GM18870 (cell line): ENCODE measurements around the gene HHEX.

ENCODE experiments used
- ATAC-seq: cut with Tn5 transposase; IDR thresholded peaks from one replicate; pipeline ENCODE4 v1.9.1; 2021; ENCODE audit warnings: moderate library complexity; ENCODE audit not compliant: unreplicated experiment

HHEX gene

DNA sequence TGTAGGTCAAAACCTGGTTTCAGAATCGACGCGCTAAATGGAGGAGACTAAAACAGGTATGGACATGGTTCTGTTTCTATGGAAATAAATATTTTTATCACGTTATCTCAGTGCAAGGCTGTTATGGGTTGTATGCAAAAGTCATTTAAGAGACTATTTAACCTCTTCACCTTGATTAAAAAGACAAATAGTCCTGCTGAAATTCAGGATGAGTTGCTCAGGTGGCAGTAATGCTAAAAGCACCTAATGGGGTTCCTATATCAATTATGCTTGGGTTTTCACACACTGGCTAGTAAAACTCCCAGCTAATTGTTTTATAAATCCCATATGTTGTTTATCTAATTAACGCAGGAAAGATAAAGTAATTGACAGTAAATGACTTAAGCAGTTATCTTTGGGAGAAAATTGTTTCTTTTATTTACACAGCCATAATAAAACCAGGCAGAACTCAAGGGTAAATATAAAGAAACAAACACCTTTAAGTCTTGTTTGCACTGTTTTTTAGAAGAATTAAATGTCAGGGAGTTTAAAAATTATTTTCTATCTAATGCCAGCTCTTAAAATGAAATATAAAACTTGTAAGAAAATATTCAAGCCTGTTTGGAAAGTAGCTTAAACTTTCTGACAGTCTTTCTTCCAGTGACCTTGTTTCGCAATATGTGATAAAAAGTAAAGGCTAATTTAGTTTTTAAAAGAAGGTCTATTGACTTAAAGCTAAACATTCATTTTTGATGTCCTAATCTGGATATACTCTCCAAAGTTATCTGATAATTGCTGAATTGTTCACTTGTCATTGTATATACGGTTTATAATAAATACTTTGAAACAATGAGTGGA, 3.2 kb downstream of the HHEX start:
- no peak for ATAC-seq

DNA sequence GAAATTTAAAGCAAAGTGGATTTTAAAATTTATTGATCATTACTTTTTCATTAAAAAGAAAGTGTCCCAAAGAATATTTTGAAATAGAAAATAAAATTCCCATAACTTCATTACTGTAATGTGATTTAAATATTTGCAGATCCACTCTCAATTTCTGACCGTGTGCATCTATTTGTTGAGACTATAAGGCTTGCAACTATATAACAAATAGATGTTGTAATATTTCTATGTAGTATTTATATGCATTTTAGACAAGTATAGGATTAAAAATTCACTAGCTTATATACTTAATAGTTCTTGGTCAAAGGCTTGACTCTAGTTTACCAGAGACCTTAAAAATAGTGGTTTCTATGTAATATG, 3.8 kb downstream of the HHEX start:
- ATAC-seq = no peak

DNA sequence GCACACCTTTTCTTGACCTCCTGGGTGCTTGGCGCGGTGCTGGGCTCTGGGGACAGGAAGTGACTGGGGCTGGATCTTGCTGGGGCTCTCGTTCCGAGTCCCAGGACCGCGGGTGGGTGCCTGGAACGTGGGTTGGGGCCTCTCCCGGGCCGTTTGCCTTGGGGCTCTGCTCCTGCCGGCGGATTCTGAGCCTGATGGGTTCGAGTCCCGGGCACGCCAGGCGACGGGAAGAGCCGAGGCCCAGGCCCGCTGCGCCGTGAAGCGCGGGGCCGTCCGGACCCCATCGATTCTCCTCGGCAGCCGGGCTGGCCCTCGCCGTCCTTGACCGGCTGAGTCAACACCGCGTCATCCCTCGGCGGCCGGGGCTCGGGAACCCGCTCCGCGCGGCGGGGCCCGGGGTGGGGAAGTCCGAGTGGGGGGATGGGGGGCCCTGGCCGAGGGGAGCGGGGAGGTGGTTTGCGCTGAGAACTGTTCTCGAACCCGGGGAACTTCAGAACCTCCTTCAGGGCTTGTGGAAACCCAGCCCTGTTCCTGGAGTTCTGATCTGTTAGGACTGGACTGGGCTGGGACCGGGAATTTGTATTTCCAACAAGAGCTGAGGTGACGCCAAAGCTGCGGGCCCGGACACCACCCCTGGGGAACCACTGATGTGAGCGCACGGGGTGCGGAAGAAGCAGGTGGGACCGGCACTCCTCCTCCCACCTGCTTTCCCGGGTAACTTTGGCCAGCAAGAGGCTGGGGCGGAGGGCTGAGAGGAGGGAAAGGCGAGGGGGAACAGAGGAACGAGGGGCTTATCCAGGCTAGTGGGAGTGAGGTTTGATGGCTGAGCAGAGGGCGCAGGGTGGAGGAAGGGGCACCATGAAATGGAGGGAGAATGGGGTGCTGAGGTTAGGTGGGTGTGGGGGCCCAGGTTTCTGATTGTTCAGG, 6.2 kb downstream of the HHEX start:
- no peak for ATAC-seq

DNA sequence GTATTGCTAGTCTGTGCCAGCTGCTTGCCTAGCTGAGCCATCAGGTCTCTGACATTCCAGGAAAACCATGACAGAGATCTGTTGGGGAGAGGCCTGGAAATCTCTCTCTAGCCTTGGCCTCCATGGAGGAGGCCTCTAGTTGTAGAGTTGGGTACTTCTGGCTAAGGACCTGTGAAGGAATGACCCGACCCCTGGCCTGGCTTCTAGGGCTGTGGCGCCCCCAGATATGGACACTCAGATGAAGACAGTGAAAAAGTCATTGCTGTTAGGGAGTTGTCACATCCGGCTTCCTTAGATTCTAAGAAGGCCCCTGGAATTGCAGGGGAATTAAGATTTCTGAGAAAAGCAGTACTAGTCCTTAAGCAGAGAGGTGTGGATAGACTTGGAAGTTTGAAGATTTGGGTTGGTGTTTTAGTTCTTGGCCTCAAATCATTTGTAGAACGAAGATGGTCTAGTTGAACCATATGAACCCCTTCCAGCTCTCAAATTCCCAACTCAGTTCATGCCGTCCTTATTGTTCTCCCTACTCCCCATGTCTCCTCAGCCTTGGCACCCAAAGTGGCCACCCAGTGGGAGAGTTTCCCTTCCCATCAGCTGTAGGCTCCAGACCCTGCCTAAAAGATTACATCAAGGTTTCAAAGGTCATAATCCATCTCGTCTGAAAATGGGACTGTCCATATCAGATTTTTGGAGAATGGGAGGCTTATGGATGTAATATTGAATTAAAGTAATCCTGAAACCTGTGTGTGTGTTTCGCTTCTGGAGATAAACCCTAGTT, 7.0 kb downstream of the HHEX start:
- no peak for ATAC-seq

DNA sequence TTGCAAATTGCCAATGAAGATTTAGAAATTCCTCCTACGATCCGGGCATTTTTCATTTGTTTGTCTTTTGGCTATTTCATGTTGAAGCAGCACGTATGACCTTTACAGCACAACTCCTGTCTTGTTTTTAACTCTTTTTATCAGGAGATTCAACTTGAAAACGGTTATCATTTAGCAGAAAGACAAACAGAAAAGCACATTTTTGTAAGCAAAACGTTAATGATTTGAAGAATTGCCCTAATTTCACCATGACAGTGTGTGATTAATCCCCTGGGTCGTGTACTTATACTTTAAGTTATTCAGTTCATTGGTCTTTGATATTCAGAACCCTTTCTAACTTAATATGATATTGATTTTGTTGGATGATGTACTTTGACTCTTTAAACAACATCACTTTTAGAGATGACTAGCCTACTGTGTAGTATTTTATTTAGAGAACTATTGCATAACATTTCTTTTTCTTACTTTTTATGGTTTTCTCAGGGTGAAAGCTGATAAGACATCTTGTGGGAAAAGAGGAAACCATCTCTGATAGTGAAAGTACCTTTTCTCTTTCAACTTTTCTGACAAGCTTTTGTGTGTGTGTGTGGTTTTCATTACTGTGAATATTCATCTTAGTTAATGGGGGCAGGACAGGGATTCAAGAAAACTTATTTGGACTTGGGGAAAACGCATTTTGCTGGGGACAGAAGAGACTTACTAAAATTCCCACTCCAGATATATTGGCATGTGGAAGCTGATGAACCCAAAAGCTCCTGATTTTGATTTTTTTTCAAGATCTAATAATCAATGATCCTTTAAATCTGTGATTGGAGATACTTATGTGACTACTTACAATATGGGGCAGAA, 8.1 kb downstream of the HHEX start:
- ATAC-seq = no peak

DNA sequence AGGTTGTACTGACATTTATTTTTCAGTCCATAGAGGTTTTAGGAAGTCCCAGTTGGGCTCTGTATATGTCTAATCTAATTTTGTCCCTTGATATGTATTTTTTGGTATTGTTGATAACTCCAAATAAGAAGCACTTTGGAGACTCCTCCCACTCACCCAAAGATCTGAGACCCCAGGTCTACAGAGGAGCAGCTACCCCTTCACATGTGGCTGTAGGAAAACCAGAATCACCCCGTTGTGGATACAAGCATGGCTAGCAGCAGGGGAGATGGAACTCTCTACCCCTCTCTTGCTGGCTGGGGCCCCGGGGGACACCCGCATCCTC, 9.4 kb downstream of the HHEX start:
- ATAC-seq = no peak

DNA sequence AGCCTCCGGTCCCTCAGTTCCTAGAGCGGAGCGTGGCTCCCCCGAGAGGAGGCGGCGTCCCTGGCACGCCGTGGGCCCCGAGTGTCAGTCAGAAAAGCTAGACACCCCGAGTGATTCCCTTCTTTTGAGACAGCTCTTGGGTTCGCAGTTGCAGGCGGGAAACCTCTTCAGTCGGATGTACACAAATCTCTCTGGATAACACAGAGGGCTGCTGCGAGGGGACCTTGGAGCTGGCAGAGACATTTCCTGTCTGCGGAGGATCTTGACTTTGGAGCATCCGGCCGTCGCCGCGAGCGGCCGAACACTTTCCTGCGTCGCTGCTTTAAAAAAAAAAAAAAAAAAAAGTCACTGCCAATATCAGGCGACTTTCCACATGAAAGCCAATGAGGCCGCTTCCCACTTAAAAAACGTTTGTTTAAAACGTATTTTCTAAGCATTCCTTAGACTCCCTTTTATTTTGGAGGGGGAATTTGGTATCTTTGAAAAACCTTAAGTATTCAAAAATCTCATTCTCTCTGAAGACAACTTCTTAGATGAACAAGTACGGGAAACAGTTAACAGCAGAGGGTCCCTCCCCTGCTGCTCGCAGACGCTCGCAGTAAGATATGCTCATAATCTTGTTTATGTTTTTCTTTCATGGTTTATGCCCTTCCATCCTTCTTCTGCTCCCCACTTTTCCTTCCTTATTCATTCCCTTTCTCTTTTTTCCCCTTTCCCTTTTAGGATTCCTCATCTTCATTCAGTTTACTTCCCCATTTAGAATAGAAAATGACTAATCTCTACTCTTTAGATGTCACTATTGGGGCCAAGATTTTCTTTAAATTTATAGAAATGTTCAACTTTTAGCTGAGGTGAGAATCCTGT, 10.0 kb downstream of the HHEX start:
- no peak for ATAC-seq

DNA sequence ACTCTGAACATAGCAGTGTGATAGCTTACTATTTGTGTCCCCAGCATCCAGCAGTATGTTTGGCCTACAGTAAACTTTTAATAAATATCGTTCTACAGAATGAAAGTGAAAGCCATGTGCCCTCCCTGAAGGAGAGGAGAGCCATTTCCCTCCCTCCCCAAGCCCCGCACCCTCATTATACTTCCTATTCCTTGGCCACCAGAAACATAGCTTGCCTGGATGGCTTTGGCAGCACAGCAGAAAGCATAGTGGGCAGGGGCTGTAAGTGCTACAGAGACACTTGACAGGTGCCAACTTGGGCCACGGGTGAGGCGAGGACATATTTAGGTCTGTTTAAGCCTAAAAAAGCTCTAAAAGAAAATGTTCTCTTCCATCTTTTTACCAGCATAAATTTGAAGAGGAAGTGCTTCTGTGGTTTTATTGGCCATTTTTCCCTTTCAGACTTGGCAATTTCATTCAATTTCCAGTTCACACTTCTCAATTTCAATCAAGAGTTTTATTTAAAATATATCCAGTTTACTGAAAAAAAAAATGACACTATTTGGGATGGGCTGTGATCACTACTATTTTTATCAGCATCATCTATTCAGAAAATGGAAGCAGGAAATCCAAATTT, 12.7 kb downstream of the HHEX start:
- no peak for ATAC-seq

DNA sequence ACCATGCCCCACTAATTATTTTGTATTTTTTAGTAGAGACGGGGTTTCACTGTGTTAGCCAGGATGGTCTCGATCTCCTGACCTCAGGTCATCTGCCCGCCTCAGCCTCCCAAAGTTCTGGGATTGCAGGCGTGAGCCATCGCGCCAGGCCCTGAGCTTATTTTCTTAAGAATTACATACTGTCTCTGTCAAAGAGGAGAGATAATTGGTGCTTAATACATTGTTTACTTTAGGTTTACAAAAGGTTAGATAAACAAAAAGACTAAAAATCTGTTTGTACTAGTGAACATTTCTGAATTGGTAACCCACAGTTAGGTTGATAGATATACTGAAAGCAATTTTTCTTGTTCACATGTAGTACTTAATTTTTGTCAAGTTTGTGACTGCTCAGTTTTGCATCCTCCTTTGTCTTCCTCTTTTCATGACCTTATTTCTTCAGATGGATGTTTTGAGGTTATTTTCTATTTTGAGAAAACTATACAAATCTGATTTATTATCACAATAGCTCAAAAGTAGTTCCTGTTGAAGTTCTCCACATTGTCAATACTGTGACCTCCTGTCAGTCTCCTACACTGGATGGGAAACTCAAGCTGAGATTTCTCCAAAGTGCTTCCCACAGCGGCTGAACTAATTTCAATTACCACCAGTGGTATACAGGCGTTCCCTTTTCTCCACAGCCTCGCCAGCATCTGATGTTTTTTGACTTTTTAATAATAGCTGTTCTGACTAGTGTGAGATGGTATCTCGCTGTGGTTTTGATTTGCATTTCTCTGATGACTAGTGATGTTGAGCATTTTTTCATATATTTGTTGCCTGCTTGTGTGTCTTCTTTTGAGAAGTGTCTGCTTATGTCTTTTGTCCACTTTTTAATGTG, 22.5 kb downstream of the HHEX start:
- no peak for ATAC-seq

DNA sequence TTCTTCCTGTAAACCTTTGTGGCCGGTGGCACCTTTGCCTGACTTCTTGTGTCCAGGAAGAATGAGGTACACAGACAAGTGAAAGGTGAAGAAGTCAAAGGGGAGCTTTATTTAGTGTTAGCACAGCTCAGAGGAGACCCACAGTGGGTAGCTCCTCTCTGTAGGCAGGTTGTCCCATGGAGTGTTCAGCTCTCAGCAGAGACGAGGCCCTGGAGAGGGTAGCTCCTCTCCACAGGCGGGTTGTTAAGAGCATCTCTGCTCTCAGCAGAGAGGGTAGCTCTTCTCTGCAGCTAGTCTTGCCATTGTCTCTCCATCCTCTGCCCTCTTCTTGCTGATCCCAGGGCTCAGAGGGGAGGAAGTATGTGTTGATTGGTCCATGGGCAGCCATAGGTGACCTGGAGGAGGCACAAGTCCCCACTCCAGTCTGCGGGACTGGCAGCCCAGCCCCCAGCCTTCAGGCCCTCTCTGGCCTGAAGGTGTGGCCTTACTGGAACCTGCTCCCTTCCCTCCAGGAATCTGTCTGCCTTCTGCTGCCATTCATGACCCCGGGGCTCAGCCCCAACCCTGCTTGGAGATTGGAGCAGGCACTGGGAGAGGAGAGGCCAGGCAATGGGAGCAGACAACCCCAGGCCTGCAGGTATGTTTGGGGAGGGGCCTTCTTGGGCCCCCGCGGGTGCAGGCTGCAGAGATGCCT, 24.5 kb downstream of the HHEX start:
- ATAC-seq = no peak

DNA sequence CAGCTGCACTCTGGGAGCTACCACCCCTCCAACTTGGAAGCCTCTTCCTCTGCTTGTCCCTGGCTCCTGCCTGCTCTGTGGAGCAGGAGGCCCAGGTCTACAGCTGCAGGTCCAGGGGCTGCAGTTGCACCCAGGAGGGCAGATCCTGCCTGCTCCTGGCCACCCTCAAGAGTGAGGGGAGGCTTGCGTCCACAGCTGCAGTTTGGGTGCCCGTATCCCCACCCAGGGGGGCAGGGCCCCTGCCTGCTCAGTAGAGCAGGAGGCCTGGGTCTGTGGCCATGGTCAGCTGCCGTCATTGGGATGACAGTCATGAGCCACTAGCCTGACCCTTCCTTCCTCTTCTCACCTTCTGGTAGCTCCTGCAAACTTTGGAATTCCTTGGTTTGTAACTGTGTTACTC, 25.1 kb downstream of the HHEX start:
- ATAC-seq = no peak

DNA sequence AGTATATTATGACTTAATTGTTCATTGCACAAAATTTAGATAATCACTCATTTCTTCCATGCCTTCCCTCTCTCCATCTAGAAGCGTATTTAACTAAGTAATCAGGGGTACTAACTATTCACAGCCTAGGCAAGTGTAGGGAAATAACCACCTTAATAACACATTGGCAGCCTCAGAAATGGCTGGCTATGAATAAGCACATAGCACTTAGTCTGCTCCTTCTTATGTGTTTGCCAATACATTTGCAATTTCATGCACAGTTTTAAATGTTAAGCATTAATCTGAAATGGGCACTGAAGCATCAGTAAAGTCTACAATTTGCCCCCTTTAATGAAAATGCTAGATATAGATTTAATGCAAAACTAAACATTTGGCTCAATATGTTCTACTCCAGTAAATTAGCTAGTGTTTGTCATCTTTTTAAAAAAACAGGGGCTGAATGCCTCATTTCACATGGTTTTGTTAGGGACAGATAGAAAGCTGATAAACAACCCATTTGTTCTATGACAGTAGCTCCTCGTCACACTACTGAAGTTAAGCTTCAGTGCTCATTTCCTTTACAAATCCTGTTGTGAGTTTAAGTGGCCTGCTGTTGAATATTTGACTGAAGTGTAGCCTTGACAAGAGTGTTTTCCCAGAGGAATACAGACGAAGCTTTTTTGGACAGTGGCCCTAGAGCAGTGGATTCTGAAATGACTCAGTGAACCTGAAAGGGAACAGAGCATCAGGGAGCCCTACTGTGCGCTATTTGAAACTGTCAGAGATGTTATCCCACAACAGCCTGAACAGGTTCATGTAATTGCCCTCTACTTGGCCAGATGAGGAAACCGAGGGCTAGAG, 30.5 kb downstream of the HHEX start:
- ATAC-seq = no peak

DNA sequence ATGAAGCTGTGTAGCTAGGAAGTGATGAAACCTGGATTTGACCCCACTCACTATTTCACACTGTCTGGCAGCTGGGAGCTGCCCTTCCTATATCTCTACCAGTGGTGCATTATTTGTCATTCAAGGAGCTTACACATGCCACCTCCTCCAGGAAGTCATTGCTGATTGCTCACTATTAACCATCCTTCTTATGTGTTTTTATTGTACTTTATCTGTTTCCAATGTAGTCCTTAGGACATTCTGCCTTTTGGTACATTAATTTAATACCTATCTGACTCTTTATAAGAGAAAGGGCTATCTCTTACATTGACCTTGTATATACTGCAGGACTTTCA, 31.0 kb downstream of the HHEX start:
- ATAC-seq = no peak

DNA sequence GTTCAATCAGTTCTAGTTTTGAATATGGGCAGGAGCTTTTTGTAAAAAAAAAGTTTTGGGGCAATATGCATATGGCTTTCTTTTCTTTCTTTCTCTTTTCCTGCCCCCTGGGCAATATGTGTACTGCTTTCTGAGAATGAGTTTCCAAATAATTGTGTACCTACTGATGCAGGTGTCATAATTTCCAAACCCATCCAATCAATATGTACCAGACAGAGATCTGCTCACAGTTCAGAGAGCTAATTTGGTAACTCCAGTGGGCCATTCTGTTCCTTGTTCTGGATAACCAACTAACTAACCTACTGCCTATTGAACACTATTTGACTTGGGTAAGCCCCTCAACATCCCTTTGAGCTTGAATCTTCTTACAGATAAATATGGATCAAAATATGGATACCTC, 32.6 kb downstream of the HHEX start:
- no peak for ATAC-seq

DNA sequence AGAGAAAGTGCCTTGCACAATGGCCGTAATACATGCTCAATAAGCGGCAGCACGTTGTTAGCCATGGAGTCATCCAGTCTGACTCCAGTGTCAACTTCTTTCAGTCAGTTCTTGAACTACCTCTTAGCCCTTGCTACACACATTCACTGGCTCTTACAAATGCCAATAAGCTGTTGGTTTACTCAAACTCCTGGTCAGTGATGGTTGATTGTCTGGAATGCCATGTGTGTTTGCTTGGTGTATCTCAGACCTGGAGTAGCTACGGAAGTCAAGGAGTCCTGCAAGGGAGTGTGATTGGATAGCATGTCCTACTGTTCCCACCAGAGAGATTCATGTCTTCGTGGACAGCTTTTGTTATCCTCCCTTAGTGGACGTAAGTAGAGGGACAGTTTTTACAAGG, 37.4 kb downstream of the HHEX start:
- no peak for ATAC-seq

DNA sequence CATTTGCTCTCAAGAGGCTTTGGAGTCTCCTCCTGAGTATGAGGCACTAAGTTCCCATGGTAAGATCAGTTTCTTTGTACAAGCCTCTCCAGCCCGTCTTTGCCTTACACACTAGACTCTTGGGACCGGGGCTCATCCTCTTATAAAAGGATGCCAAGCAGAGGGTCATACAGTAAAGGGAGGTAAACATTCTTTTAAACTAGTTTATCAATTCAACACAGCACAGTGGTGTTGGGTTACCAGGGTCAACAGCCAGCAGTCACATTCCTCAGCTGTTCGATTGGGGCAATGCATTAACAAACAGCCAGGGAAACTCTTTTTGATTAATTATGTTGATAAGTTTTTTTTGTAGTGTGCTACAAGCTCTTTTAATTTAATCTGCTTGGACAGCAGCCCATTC, 37.8 kb downstream of the HHEX start:
- no peak for ATAC-seq

DNA sequence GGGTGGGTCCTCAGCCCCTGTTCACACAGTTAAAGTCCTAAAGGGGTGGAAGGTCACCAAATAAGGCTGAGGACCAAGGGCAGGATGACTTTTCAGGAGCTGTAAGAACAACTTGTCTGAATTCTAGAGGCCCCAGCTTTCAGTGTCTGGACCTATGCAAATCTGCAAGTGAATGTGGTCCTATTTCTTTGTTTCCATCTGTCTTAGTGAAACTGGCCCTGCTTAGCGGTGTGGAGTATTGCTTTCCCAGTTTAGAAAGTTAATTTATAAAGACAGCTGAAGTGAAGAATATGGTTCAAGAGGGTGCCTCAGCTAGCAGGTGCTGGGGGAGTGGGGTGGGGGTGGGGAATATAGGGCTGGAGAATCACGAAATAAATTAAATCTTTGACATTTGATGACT, 40.1 kb downstream of the HHEX start:
- peak; percentile 89 for ATAC-seq
